ENCODE measurements around the gene NT5M. TPM values are rescaled to one million over a fixed set of nuclear protein-coding genes. Genes with fewer than 3 reads are reported as not detected.
"Not testable (repeated sequence)": the region's sequence is repeated elsewhere in the genome, so short reads cannot be mapped to it uniquely, and the experiment has no call there.

NT5M gene
- total RNA-seq, 2 experiments from 2014 or later: 7.7 to 8.1 TPM

DNA sequence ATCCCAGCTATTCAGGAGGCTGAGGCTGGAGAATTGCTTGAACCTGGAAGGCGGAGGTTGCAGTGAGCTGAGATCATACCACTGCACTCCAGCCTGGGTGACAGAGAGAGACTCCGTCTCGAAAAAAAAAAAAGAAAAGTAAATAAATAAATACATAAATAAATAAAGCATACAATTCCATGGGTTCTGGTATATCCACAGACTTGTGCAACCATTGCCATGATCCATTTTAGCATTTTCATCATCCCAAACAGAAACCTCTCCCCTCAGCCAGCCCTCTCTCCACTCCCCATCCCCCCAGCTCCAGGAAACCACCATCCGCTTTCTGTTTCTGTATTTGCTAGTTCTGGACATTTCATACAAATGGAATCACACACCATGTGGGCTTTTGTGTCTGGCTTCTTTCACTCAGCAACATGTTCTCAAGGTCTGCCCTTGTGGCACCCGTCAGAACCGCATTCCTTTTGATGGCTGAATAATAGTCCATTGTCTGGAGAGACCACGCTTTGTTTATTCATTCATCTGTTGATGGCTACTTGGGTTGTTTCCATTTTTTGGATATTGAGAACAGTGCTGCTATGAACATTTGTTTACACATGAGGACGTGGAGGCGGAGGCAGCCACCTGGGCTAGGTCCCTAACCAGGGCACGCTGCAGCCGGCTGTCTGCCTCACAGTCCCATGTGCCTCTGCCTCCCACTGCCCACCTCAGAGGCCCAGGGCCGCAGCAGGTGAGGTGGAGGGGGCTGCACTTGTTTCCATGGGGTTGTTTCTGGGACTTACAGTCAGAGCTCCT lies 76.2 kb downstream of the NT5M start:
- H3K4me1 Mint-ChIP-seq (ENCODE audit: low read depth): no peaks in the 10 kb centered on the region
- no peaks in the 10 kb centered on the region for H3K36me3 Mint-ChIP-seq (ENCODE audit: low read depth)
- CTCF ChIA-PET: no interaction called here
- no peak overlapping the region for H3K4me3 Mint-ChIP-seq
- H3K27me3 Mint-ChIP-seq (ENCODE audit: low read depth): no peaks in the 10 kb centered on the region
- DNase-seq: no peak
- no peaks in the 10 kb centered on the region for H3K9me3 Mint-ChIP-seq
- intact Hi-C loops (cut with micrococcal nuclease): no loop called here
- H3K27ac Mint-ChIP-seq: no peak overlapping the region

DNA sequence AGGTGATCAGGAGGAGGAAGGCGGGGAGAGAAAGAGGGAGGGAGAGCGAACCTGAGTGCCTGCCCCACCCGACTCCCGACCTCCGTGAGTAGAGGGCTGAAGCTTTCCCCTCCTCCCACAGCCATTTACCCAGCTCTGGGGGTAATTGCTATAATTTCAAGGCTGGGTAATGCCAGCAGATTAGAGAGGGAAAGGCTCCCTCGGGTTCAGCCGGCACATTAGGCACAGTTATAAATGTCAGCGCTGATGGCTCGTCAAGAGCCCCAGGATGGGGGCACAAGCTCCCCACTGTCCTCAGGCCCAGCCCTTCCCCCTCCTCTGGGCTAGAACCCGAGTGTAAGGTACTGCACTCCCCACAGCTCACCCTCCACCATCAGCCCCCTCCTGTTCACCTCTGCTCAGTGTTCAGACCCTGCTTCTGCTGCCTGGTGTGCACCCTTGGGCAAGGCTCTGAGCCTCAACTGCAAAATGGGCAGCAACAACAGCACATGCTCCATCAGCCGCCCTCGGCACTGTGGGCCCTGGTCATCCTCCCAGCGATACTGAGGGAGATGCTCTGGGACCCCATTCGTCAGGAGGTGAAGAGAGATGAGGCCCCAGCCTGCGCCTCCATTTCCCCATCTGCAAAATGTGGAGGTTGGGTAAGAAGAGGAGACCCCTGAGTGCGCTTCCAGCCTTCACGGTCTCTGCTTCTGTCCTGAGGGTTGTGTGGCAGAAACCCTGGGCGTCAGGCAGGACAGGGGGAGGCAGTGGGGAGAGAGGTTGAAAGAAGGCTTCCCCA lies 77.2 kb downstream of the NT5M start:
- no peak for DNase-seq
- Mint-ChIP-seq H3K27me3 (ENCODE audit: low read depth) (no peaks in the 10 kb centered on the region), H3K4me3 (no peak overlapping the region), H3K4me1 (ENCODE audit: low read depth) (no peaks in the 10 kb centered on the region), H3K9me3 (no peaks in the 10 kb centered on the region), H3K27ac (no peak overlapping the region), H3K36me3 (ENCODE audit: low read depth) (no peaks in the 10 kb centered on the region)
- CTCF ChIA-PET: interaction anchor here (0.7 kb wide), 1 partner anchor 510 kb away, joined by 3 read pairs; no protein-coding TSS in a partner anchor
- intact Hi-C loops (cut with micrococcal nuclease): no loop called here

DNA sequence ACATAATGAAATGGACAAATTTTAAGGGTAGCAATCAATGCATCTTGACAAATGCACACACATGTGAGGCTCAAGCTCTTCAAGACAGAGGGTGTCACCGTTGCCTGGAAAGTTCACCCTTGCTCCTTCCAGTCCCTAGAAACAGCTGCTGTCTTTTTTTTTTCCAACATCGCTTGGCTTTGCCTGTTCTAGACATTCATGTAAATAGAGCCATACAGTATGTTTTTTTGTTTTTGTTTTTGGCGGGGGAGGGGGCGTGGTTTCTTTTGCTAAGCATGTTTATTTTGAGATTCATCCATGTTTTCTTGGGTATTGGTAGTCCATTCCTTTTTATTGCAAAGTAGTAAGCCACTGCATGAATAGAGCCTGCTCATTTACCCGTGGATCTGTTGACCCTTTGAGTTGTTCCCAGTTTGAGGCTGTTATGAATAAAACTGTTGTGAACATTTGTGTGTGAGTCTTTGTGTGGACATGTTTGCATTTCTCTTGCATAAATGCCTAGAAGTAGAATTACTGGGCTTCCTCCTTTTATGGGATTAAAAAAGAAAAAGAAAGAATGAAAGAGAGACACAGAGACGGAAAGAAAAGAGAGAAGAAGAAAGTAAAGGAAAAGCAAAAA lies 78.4 kb downstream of the NT5M start:
- no peaks in the 10 kb centered on the region for H3K27me3 Mint-ChIP-seq (ENCODE audit: low read depth)
- no peak for DNase-seq
- intact Hi-C loops (cut with micrococcal nuclease): no loop called here
- no peaks in the 10 kb centered on the region for H3K9me3 Mint-ChIP-seq
- no peak overlapping the region for H3K27ac Mint-ChIP-seq
- no peaks in the 10 kb centered on the region for H3K4me1 Mint-ChIP-seq (ENCODE audit: low read depth)
- H3K36me3 Mint-ChIP-seq (ENCODE audit: low read depth): no peaks in the 10 kb centered on the region
- no peak overlapping the region for H3K4me3 Mint-ChIP-seq
- CTCF ChIA-PET: interaction anchor here (1.1 kb wide), 1 partner anchor 10 kb away, joined by 3 read pairs; no protein-coding TSS in a partner anchor

DNA sequence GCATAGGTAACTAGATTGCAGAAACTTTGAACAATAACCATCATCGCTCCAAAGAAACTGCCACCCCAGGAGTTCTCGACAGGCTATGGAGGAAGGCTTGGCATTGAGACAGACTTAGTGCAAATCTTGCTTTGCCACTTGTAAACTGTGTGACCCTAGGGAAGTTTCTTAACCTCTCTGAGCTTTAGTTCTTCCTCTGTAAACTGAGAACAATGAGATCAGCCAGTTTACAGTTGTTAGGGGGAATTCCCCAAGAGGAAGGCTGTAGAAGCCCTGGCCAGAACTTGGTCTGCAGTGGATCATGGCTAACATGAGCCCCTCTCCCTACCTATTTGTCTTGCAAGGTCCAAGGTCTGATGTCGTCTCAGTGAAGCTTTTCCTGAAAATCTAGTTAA lies 78.9 kb downstream of the NT5M start:
- CTCF ChIA-PET: interaction anchor here (0.7 to 1.1 kb wide), 2 partner anchors 9 to 58 kb away, joined by 3 to 5 read pairs; no protein-coding TSS in a partner anchor
- intact Hi-C loops (cut with micrococcal nuclease): no loop called here
- no peak for DNase-seq

DNA sequence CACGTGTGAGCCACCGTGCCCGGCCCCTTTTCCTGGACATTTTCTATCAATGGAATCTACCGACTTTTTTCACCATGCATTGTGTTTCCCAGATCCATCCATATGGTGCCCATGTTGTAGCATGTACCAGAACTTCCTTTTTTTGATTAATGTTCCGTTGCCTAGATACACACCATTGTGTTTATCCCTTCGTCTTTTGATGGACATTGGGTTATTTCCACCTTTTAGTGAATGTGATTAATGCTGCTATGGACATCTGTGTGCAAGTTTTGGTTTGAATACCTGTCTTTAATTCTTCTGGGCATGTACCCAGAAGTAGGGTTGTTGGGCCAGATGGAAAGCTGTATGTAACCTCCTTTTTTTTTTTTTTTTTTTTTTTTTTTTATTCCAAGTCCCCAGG lies 79.8 kb downstream of the NT5M start:
- Mint-ChIP-seq H3K4me3 (no peak overlapping the region), H3K9me3 (no peaks in the 10 kb centered on the region), H3K36me3 (ENCODE audit: low read depth) (no peaks in the 10 kb centered on the region), H3K4me1 (ENCODE audit: low read depth) (no peaks in the 10 kb centered on the region), H3K27ac (no peak overlapping the region), H3K27me3 (ENCODE audit: low read depth) (no peaks in the 10 kb centered on the region)
- no peak for DNase-seq
- intact Hi-C loops (cut with micrococcal nuclease): no loop called here
- CTCF ChIA-PET: no interaction called here

More for the DNA sequence above, 78.9 kb downstream of the NT5M start:
- H3K4me1 Mint-ChIP-seq (ENCODE audit: low read depth): no peaks in the 10 kb centered on the region
- no peak overlapping the region for H3K27ac Mint-ChIP-seq
- H3K9me3 Mint-ChIP-seq: no peaks in the 10 kb centered on the region
- H3K36me3 Mint-ChIP-seq (ENCODE audit: low read depth): no peaks in the 10 kb centered on the region
- H3K27me3 Mint-ChIP-seq (ENCODE audit: low read depth): no peaks in the 10 kb centered on the region
- no peak overlapping the region for H3K4me3 Mint-ChIP-seq

DNA sequence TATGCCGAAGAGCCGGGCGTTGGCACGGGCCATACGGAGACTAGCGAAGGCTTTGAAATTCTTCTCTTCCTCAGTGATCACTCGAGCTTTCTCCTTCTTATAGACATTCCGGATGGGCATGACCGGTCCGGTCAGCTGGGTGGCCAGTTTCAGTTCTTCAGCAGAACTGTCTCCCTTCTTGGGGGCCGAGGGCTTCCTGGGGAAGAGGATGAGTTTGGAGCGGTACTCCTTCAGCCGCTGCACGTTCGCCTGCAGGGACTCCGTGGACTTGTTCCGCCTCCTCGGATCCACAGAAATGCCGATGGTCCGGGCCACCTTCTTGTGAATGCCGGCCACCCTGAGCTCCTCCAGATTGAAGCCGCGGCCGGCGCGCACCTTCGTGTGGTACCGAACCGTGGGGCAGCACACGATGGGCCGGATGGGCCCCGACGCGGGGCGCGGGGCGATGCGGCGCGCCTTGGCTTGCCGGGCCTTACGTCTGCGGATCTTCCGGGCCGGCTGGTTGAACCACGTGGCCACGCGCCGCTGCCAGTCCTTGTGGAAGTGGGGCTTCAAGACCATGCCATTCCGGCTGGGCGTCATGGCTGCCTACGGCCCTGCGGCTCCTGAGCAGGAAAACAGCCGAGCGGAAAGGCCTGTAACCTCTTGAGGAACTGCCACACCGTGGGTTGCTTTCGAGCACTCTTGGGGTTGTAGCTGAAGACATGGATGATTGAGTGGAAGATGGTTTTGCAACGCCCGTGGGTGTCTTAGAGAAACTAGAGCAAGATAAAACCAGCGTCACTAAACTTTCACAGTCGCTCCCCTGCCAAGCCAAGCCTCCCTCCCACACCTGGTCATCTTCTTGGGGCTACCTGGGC lies 80.5 kb downstream of the NT5M start:
- intact Hi-C loops (cut with micrococcal nuclease); H3K27me3 Mint-ChIP-seq (ENCODE audit: low read depth); CTCF ChIA-PET; H3K36me3 Mint-ChIP-seq (ENCODE audit: low read depth); DNase-seq; H3K4me1 Mint-ChIP-seq (ENCODE audit: low read depth); H3K4me3 Mint-ChIP-seq; H3K27ac Mint-ChIP-seq; H3K9me3 Mint-ChIP-seq: not testable (repeated sequence)

DNA sequence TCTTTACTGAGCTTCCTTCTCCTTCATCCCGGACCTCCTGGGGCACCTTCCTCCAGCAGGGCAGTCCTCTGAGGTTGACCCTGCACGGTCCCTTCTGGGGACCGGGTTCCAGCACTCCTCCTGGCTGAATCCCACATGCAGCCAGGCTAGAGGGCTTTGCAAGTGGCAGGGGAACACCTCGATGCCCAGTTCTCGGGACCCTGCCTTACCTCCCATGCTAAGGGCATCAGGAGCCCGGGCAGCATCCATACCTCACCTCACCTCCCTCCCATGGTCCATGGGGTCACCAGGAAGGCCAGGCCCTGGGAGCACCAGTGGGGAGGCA lies 81.1 kb downstream of the NT5M start:
- Mint-ChIP-seq H3K9me3 (no peaks in the 10 kb centered on the region), H3K36me3 (ENCODE audit: low read depth) (no peaks in the 10 kb centered on the region), H3K4me1 (ENCODE audit: low read depth) (no peaks in the 10 kb centered on the region), H3K27me3 (ENCODE audit: low read depth) (no peaks in the 10 kb centered on the region), H3K4me3 (no peak overlapping the region), H3K27ac (no peak overlapping the region)
- CTCF ChIA-PET: no interaction called here
- intact Hi-C loops (cut with micrococcal nuclease): no loop called here
- DNase-seq: no peak

DNA sequence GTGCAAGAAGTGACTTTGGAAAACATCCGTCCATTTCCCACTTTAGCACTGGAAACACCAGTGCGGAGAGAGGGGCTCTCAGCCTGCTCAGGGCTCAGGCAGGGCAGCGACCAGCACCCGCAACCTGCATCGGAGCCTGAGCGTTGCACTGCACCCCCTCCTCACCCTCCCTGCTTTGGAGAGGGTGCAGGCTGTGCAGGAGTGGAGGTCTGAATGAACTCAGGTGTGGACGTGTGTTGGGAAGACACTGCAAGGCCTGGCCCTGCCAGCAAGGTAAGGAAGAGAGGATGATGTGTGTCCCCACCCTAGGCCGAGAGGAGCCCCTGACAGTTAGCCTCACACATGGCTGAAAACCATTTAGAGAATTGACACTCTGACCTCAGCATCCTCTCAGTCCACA lies 81.8 kb downstream of the NT5M start:
- intact Hi-C loops (cut with micrococcal nuclease): no loop called here
- no peak overlapping the region for H3K4me3 Mint-ChIP-seq
- H3K4me1 Mint-ChIP-seq (ENCODE audit: low read depth): no peaks in the 10 kb centered on the region
- H3K9me3 Mint-ChIP-seq: no peaks in the 10 kb centered on the region
- CTCF ChIA-PET: interaction anchor here (0.6 kb wide), 1 partner anchor 286 kb away, joined by 3 read pairs; no protein-coding TSS in a partner anchor
- H3K27me3 Mint-ChIP-seq (ENCODE audit: low read depth): no peaks in the 10 kb centered on the region
- no peak for DNase-seq
- H3K36me3 Mint-ChIP-seq (ENCODE audit: low read depth): no peaks in the 10 kb centered on the region
- H3K27ac Mint-ChIP-seq: no peak overlapping the region

DNA sequence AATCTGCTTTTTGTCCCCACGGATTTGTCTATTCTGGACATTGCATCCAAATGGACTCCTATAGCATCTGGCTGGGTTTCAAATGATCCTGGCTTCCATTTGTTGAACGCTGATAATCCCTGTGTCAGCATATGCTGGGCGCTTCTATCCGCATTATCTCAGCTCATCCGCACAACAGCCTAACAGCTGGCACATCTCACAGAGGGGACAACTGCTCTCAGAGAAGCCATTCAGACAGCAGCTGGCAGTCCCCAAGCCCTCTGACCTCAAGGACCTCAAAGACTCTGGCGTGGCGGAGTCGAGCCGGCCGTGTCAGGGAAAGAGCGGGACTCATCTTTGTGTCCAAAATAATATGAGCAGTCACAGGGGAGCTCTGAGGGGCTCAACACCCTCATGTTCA lies 82.3 kb downstream of the NT5M start:
- Mint-ChIP-seq H3K4me3 (no peak overlapping the region), H3K27me3 (ENCODE audit: low read depth) (no peaks in the 10 kb centered on the region), H3K27ac (no peak overlapping the region), H3K36me3 (ENCODE audit: low read depth) (no peaks in the 10 kb centered on the region), H3K9me3 (no peaks in the 10 kb centered on the region), H3K4me1 (ENCODE audit: low read depth) (no peaks in the 10 kb centered on the region)
- CTCF ChIA-PET: no interaction called here
- no peak for DNase-seq
- intact Hi-C loops (cut with micrococcal nuclease): no loop called here

DNA sequence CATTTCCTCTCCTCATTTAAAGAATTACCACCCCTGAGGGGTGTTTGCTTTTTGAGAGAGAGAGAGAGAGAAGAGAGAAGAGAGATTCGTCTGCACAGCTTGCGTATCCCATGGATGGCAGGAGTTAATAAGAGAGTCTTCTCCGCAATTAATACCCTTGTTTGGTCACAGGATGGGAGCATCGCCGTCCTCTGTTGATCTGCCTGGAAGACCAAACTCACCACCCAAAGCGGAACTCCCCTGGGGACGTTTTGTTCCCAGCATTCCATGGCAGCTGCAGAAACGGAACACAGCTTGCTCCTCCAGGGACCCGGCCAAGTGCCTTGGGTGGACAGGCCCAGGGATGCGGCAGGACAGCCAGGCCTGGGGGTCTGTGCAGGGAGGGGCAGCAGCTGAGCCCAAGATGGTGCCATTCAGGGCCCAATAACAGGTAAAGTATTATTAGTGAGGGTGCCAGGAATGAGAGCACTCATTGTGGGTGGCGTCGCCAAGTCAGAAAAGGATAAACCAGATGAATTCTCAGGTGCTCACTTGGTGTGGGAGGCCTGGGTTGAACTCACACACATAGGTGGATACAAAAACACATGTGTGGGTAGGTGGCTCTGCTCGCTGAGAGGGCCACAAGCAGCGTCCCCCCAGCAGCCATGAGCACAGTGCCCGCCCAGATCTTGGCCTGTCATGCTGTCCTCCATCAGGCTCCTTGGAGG lies 83.1 kb downstream of the NT5M start:
- Mint-ChIP-seq H3K27me3 (ENCODE audit: low read depth) (no peaks in the 10 kb centered on the region), H3K9me3 (no peaks in the 10 kb centered on the region), H3K4me1 (ENCODE audit: low read depth) (no peaks in the 10 kb centered on the region), H3K4me3 (no peak overlapping the region), H3K36me3 (ENCODE audit: low read depth) (no peaks in the 10 kb centered on the region), H3K27ac (no peak overlapping the region)
- intact Hi-C loops (cut with micrococcal nuclease): no loop called here
- CTCF ChIA-PET: no interaction called here
- DNase-seq: no peak

DNA sequence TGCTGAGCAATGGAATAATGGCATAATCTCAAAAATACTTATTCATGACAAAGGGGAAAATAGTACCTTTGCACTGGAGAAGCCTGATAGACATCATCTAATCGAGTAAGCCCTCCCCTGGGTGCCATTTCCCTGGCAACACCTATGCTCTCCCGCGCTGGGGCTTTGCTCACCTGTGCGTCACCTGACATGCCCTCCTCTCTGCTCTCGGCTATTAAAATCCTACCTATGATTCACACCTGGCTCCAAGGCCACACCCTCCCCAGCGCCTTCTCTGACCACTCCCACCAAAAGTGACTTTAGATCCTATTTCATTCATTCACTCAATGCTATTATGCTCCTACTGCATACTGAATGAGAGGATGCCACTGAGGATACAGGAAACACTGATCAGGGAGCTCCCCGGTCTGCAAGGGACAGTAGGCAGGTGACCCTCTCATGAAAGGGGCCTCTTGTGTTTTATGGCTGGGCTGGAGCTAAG lies 83.9 kb downstream of the NT5M start:
- no peak overlapping the region for H3K27ac Mint-ChIP-seq
- CTCF ChIA-PET: no interaction called here
- no peaks in the 10 kb centered on the region for H3K36me3 Mint-ChIP-seq (ENCODE audit: low read depth)
- intact Hi-C loops (cut with micrococcal nuclease): no loop called here
- DNase-seq: no peak
- no peaks in the 10 kb centered on the region for H3K9me3 Mint-ChIP-seq
- H3K4me1 Mint-ChIP-seq (ENCODE audit: low read depth): peaks cover 8% of the 10 kb centered on the region
- no peaks in the 10 kb centered on the region for H3K27me3 Mint-ChIP-seq (ENCODE audit: low read depth)
- no peak overlapping the region for H3K4me3 Mint-ChIP-seq
